Gastroesophageal sphincter (tissue), 3 donors: ENCODE results near the gene MEG3.

Experiments
- CTCF ChIP-seq, 4 experiments: fragments of 200-600 bp in 2 of 4; fragments of 450-650 bp in 2 of 4; sonication (generic) in 1 of 4; IDR thresholded peaks; one replicate each; pipeline ENCODE4 v1.5.1; 2017 to 2019; ENCODE audit warnings: antibody characterized with exemption in 4 of 4, mild to moderate bottlenecking in 2 of 4, moderate library complexity in 2 of 4
- POLR2AphosphoS5 ChIP-seq: sonication (generic); formaldehyde crosslinking; IDR thresholded peaks from one replicate; pipeline ENCODE4 v1.6.1; 2017; ENCODE audit warnings: antibody characterized with exemption

DNA sequence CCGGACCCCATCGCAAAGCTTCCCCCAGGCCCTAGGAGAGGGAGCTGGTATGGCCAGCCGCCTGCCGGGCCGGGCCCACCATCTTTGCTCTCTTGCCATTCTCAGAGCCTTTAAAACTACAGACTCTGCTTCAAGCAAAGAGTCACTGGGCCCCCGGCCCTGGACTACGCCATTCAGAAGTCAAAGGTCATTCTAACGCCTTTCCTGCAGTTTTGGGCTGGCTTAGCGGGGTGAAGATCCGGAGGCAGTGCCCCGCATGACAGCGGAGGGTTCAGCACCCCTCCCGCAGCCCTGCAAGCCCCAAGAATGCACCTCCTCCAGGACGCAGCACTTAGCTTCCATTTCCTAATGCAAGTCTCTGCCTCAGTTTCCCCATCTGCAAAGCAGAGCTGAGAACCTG, 38.3 kb upstream of the MEG3 start:
- TF ChIP-seq POLR2AphosphoS5: no peak
- TF ChIP-seq CTCF (IDR thresholded peaks at IDR 0.05): no peak
